ENCODE measurements around the gene LRCOL1. TPM values are rescaled to one million over a fixed set of nuclear protein-coding genes. Genes with fewer than 3 reads are reported as not detected.
A peak's percentile ranks its signal among the peaks of the same experiment; 100 is the strongest.

LRCOL1 gene
- total and polyA plus RNA-seq, 8 donors: 0.63 to 2.2 (median 1.4) TPM

DNA sequence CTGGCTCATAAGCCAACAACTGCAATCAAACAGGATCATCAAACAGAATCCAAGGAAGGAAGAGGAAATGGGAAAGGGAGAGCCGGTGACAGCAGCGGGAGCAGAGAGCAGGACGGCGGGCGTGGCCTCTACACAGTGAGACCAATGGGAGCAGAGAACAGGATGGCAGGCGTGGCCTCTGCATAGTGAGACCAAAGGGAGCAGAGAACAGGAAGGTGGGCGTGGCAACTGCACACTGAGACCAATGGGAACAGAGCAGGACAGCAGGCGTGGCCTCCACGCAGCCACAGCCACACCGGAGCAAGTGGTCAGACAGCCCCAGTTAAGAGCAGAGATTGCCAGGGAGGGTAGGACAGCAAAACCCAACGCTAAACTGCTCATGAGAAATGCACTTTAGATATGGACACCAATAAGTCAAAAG is 16.4 kb downstream of the LRCOL1 start:
- peak; percentile 99 for ATAC-seq
- Histone ChIP-seq H3K27ac (peak overlapping the region in 1 of 2 donors; percentile 33), H3K4me3 (no peak overlapping the region)

DNA sequence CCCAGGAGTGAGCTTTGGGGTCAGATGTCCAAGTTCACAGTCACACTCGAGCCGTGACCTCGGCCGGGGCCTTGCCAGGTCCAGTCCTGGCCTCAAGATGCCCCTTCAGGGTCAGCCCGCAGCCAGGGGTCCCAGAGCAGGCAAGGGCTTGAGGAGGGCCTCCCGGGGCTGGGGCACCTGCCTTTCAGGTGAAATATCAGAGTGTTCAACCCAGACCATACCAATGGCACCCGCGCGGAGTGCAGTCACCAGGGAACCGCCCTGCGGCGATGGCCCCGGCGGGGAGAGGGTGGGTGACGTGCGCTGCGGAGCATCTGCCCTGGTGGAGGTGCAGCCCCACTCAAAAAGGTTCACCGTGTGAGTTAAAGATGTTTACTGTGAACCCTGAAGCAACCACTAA is 16.9 kb downstream of the LRCOL1 start:
- Histone ChIP-seq H3K9me3 (no peaks in the 10 kb centered on the region), H3K27me3 (peaks cover 0 to 2% of the 10 kb centered on the region in 2 donors), H3K4me1 (peaks cover under 1 to 3% of the 10 kb centered on the region in 2 donors), H3K27ac (peak overlapping the region in 1 of 2 donors; percentile 33), H3K4me3 (no peak overlapping the region), H3K36me3 (no peaks in the 10 kb centered on the region)
- DNase-seq (peak in 1 of 4 donors; percentile 72), ATAC-seq (no peak)
- no peak for TF ChIP-seq CTCF (IDR thresholded peaks at IDR 0.05)
- intact Hi-C loops (cut with DNase I): no loop called here

More for the DNA sequence above, 16.4 kb downstream of the LRCOL1 start:
- no peak for TF ChIP-seq CTCF (IDR thresholded peaks at IDR 0.05)
- peak; percentile 81 to 95 (median 90) for DNase-seq
- intact Hi-C loops (cut with DNase I): no loop called here
- Histone ChIP-seq H3K36me3 (no peaks in the 10 kb centered on the region), H3K9me3 (no peaks in the 10 kb centered on the region), H3K4me1 (peaks cover 5 to 7% of the 10 kb centered on the region in 2 donors), H3K27me3 (peaks cover 0 to 6% of the 10 kb centered on the region in 2 donors)

DNA sequence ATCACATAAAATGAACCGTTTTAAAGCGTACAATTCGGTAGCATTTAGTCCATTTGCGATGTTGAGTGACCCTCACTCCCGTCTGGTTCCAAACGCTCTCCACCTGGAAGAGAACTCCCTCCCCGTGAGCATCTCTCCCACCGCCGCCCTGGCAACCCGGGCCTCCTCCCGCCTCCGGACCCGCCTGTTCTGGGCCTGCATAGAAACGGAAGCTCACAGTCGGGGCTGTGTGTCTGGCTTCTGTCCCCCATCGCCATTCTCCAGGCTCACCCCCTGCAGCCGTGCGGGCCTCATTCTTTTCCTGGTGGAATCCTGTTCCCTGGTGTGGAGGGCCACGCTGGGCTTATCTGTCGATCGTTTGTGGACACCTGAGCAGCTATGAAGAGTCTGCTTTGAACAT is 17.3 kb downstream of the LRCOL1 start:
- intact Hi-C loops (cut with DNase I): no loop called here
- Histone ChIP-seq H3K36me3 (no peaks in the 10 kb centered on the region), H3K4me3 (no peak overlapping the region), H3K27me3 (no peaks in the 10 kb centered on the region), H3K4me1 (peaks cover 0 to 3% of the 10 kb centered on the region in 2 donors), H3K9me3 (no peaks in the 10 kb centered on the region), H3K27ac (no peak overlapping the region)
- DNase-seq (peak in 1 of 4 donors; percentile 75), ATAC-seq (no peak)
- no peak for TF ChIP-seq CTCF (IDR thresholded peaks at IDR 0.05)

- no peak overlapping the region for H3K27ac ChIP-seq
- TF ChIP-seq CTCF (IDR thresholded peaks at IDR 0.05): no peak
- no peaks in the 10 kb centered on the region for H3K9me3 ChIP-seq
- no peak overlapping the region for H3K4me3 ChIP-seq
- peaks cover 0 to 3% of the 10 kb centered on the region in 2 donors for H3K4me1 ChIP-seq
- H3K36me3 ChIP-seq: no peaks in the 10 kb centered on the region
- no peaks in the 10 kb centered on the region for H3K27me3 ChIP-seq
- ATAC-seq (no peak), DNase-seq (peak in 1 of 4 donors; percentile 70)
- intact Hi-C loops (cut with DNase I): no loop called here
These were observed 18.0 kb downstream of the LRCOL1 start for GRCh38 chr12:132592282-132592970.

DNA sequence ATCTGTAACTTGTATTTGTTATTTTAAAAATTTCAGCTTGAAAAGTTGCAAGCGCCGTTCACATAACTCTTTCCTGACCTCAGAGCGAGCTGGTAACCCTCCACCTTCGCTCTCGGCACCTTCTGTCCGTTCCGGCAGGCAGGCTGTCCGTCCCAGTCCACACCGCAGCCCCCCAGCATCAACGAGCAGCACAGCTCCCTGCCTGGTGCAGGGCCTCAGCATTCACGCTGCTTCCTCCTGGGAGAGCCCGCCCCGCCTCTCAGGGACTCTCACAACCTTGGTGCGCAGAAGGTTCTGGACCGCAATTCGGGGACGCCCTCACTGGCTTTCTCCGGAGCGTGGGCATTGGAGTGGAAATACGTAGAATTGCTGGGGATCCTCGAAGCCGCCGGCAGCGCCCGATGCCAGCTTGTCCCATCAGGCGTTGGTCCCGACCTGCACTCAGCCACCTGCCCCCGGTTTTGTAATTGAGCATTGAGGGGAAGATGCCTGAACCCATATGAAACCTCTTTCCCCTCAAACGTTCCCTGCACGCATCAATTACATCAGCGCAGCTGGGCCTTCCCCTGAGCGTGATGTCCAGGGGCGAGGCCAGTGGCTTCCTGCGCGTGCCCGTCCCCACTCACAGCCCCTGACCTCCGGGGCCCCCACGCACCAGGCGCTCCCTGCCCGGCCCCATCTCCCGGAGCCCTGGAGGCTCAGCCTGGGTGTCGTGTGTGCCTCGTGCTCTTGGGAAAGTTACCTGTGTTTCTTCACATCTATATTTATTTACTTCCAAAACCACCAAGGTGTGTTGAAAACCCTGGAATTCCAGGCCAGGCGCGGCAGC is 19.1 kb downstream of the LRCOL1 start:
- Histone ChIP-seq H3K9me3 (no peaks in the 10 kb centered on the region), H3K4me1 (peaks cover 0 to 3% of the 10 kb centered on the region in 2 donors), H3K27ac (no peak overlapping the region), H3K27me3 (no peaks in the 10 kb centered on the region), H3K4me3 (no peak overlapping the region), H3K36me3 (no peaks in the 10 kb centered on the region)
- peak in 1 of 4 donors; percentile 76 for DNase-seq
- no peak for ATAC-seq
- no peak for TF ChIP-seq CTCF (IDR thresholded peaks at IDR 0.05)
- intact Hi-C loops (cut with DNase I): no loop called here

Data from left lung (tissue), 10 donors.